B cell (primary cell): ENCODE data around the gene ACSBG1. TPM values are rescaled to one million over a fixed set of nuclear protein-coding genes. Genes with fewer than 3 reads are reported as not detected.

ENCODE experiments used
- ATAC-seq: fragments of 200-7000 bp; cut with Tn5 transposase; one replicate; pipeline ENCODE4 v1.10.0; 2021; ENCODE audit warnings: low read depth, mild to moderate bottlenecking, moderate number of reproducible peaks, moderate library complexity
- CTCF ChIA-PET: fragments of 350-600 bp; sonication (Branson Sonifier 250); formaldehyde crosslinking; loops from one replicate; lab custom pipeline; 2021; ENCODE audit warnings: antibody characterized with exemption, inconsistent platforms; lab: Charles Lee
- POLR2A ChIA-PET: fragments of 350-600 bp; sonication (Branson Sonifier 250); formaldehyde crosslinking; loops from one replicate; lab custom pipeline; 2021; ENCODE audit warnings: antibody characterized with exemption; lab: Charles Lee
- DNase-seq: peaks from one replicate; pipeline ENCODE4 v3.0.0; 2013
- H2AFZ ChIP-seq: 2 replicates; pipeline ENCODE4 v1.6.1; 2012; ENCODE audit warnings: mild to moderate bottlenecking, low read depth, low read length; ENCODE audit not compliant: insufficient read depth, poor library complexity, severe bottlenecking
- H3K27ac ChIP-seq, 2 donors: 1 replicate in 1 of 2; 2 replicates in 1 of 2; pipeline ENCODE4 v1.5.1; 2012 to 2013; ENCODE audit warnings: low read length in 2 of 2, mild to moderate bottlenecking in 2 of 2, moderate library complexity in 1 of 2
- H3K27me3 ChIP-seq, 4 experiments: fragments of 200-600 bp in 1 of 4; sonication (generic) in 1 of 4; replicated peaks in 1 of 4; 1 replicate in 2 of 4; 2 replicates in 2 of 4; pipeline versions ENCODE4 v1.6.1 to v1.7.0; 2013 to 2016; ENCODE audit warnings: low read length in 3 of 4, mild to moderate bottlenecking in 2 of 4, mixed read lengths in 1 of 4, moderate library complexity in 1 of 4; ENCODE audit not compliant: insufficient read depth in 4 of 4, control insufficient read depth in 3 of 4; ENCODE audit errors: control extremely low read depth in 1 of 4
- H3K36me3 ChIP-seq, 2 experiments: replicated peaks in 1 of 2; 1 replicate in 1 of 2; 2 replicates in 1 of 2; pipeline versions ENCODE4 v1.6.1 to v1.7.1; 2013; ENCODE audit warnings: low read length in 1 of 2; ENCODE audit not compliant: insufficient read depth in 2 of 2, control insufficient read depth in 1 of 2; ENCODE audit errors: control extremely low read depth in 1 of 2, extremely low read depth in 1 of 2
- H3K4me1 ChIP-seq, 2 donors: fragments of 200-600 bp in 1 of 2; sonication (generic) in 1 of 2; 1 replicate in 1 of 2; 2 replicates in 1 of 2; pipeline versions ENCODE4 v1.5.1 to v1.6.1; 2013 to 2017; ENCODE audit warnings: low read length in 2 of 2; ENCODE audit not compliant: control insufficient read depth in 2 of 2, insufficient read depth in 2 of 2
- H3K4me2 ChIP-seq: replicated peaks from 2 replicates; pipeline ENCODE3; 2012; ENCODE audit warnings: mild to moderate bottlenecking, low read depth, low read length; ENCODE audit not compliant: poor library complexity, severe bottlenecking
- H3K4me3 ChIP-seq, 5 experiments: fragments of 200-600 bp in 1 of 5; sonication (generic) in 1 of 5; 1 replicate in 3 of 5; 2 replicates in 2 of 5; pipeline versions ENCODE4 v1.5.1 to v1.7.0; 2011 to 2016; ENCODE audit warnings: low read length in 4 of 5, mild to moderate bottlenecking in 4 of 5, low read depth in 2 of 5, control low read depth in 1 of 5, moderate library complexity in 1 of 5; ENCODE audit not compliant: insufficient read depth in 1 of 5; ENCODE audit errors: control extremely low read depth in 1 of 5, extremely low read depth in 1 of 5
- H3K79me2 ChIP-seq: fragments of 200-600 bp; sonication (generic); one replicate; pipeline ENCODE4 v1.6.0; 2016; ENCODE audit warnings: low read length; ENCODE audit not compliant: control insufficient read depth, insufficient read depth
- H3K9ac ChIP-seq: fragments of 200-600 bp; sonication (generic); 2 replicates; pipeline ENCODE4 v1.6.1; 2017; ENCODE audit warnings: mild to moderate bottlenecking, low read length, moderate library complexity
- H3K9me3 ChIP-seq, 3 donors: one replicate each; pipeline versions ENCODE4 v1.6.1 to v1.7.1; 2013; ENCODE audit warnings: low read length in 2 of 3; ENCODE audit not compliant: control insufficient read depth in 2 of 3, insufficient read depth in 1 of 3; ENCODE audit errors: control extremely low read depth in 1 of 3
- H4K20me1 ChIP-seq: 2 replicates; pipeline ENCODE4 v1.6.0; 2012; ENCODE audit warnings: mild to moderate bottlenecking, low read length; ENCODE audit not compliant: insufficient read depth, control insufficient read depth, poor library complexity, severe bottlenecking
- H3K27ac Mint-ChIP-seq: one replicate; pipeline ENCODE4 v1.8.0; 2021; ENCODE audit warnings: mixed read lengths
- H3K27me3 Mint-ChIP-seq: one replicate; pipeline ENCODE4 v1.8.0; 2021; ENCODE audit warnings: mixed read lengths
- H3K4me1 Mint-ChIP-seq: one replicate; pipeline ENCODE4 v1.8.0; 2021; ENCODE audit warnings: mixed read lengths
- H3K4me3 Mint-ChIP-seq: one replicate; pipeline ENCODE4 v1.8.0; 2021; ENCODE audit warnings: mixed read lengths
- H3K9me3 Mint-ChIP-seq: one replicate; pipeline ENCODE4 v1.8.0; 2022; ENCODE audit warnings: mixed read lengths; ENCODE audit not compliant: insufficient read depth
- EZH2 ChIP-seq: IDR thresholded peaks from 2 replicates; pipeline ENCODE4 v1.6.1; 2012; ENCODE audit warnings: borderline replicate concordance, low read depth, mild to moderate bottlenecking, moderate library complexity, low read length; ENCODE audit not compliant: insufficient read depth, poor library complexity, severe bottlenecking
- WGBS: methylation state at CpG from one replicate; pipeline ENCODE4 v1.1.5; 2013; ENCODE audit warnings: missing lambda C conversion rate; ENCODE audit not compliant: insufficient coverage; 5-methylcytosine and 5-hydroxymethylcytosine counted together
- intact Hi-C: fragments of 100-400 bp; cut with micrococcal nuclease; formaldehyde crosslinking; loops from one replicate; pipeline ENCODE4 v1.10.0; 2022
- polyA plus RNA-seq: library from polyadenylated mRNA; depleted of rRNA; stranded (reverse); fragments of >200 nt; gene quantifications from 2 replicates; pipeline ENCODE4 v1.2.3, GENCODE V29; 2012
- total RNA-seq, 2 donors: library from RNA; stranded (reverse); fragments of 120-200 nt in 1 of 2; gene quantifications; 1 replicate in 1 of 2; 2 replicates in 1 of 2; pipeline versions ENCODE4 v1.2.3 to v1.2.4, GENCODE V29; 2013 to 2022
- TF ChIP-seq, protein P1 (sequence below): fragments of 200-600 bp; IDR thresholded peaks from one replicate; pipeline ENCODE4 v1.8.0; 2022; ENCODE audit warnings: antibody characterized with exemption, mild to moderate bottlenecking

Gene ACSBG1
- total and polyA plus RNA-seq, 2 donors (not counting 1 experiment from before 2014, with no cell fraction given), result 0.03 to 0.07 TPM

DNA sequence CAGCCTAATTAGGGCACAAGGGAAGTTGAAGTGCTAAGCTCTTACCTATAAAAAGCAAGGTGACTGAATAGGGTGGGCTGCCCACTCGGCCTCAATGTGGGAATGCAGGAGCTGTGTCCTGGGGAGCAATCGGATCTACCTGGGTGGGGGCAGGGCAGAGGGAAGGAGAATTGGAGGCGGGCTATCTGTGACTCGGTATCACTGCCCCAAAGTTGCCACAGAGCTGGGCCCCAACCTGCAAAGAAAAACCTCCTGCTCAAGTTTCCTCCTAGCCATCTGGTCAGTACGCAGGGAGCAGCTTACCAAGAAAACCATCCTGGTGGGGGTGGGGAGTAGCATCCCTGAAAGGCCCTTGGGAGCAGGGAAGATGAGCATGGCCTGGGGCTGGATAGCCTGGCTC, 113.8 kb downstream of the ACSBG1 start:
- Histone ChIP-seq H4K20me1 (no peaks in the 10 kb centered on the region), H3K36me3 (no peaks in the 10 kb centered on the region), H3K4me1 (no peaks in the 10 kb centered on the region), H3K4me3 (no peak overlapping the region), H2AFZ (no peak overlapping the region), H3K9ac (no peak overlapping the region), H3K9me3 (no peaks in the 10 kb centered on the region), H3K27ac (no peak overlapping the region), H3K4me2 (no peak overlapping the region), H3K79me2 (no peaks in the 10 kb centered on the region), H3K27me3 (no peaks in the 10 kb centered on the region)
- CTCF ChIA-PET, result interaction anchor here (1.4 kb wide), 1 partner anchor 75 kb away, joined by 7 read pairs; no protein-coding TSS in a partner anchor
- H3K27ac Mint-ChIP-seq, result no peak overlapping the region
- 80% methylated on average over 1 of the region's 5 CpGs for WGBS
- H3K9me3 Mint-ChIP-seq, result no peaks in the 10 kb centered on the region
- H3K4me3 Mint-ChIP-seq, result no peak overlapping the region
- DNase-seq (no peak), ATAC-seq (no peak)
- H3K4me1 Mint-ChIP-seq, result no peaks in the 10 kb centered on the region
- no peaks in the 10 kb centered on the region for H3K27me3 Mint-ChIP-seq
- TF ChIP-seq, protein P1, sequence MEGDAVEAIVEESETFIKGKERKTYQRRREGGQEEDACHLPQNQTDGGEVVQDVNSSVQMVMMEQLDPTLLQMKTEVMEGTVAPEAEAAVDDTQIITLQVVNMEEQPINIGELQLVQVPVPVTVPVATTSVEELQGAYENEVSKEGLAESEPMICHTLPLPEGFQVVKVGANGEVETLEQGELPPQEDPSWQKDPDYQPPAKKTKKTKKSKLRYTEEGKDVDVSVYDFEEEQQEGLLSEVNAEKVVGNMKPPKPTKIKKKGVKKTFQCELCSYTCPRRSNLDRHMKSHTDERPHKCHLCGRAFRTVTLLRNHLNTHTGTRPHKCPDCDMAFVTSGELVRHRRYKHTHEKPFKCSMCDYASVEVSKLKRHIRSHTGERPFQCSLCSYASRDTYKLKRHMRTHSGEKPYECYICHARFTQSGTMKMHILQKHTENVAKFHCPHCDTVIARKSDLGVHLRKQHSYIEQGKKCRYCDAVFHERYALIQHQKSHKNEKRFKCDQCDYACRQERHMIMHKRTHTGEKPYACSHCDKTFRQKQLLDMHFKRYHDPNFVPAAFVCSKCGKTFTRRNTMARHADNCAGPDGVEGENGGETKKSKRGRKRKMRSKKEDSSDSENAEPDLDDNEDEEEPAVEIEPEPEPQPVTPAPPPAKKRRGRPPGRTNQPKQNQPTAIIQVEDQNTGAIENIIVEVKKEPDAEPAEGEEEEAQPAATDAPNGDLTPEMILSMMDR, result no peak
- no peak for TF ChIP-seq EZH2
- intact Hi-C loops, result no loop called here
- POLR2A ChIA-PET, result no interaction called here

Other genes starting within 250 kb of the ACSBG1 start
- 26.1 and 29.8 TPM in 2 replicates for gene TBC1D2B, start 156.9 kb downstream of the ACSBG1 start, total RNA-seq
- gene TBC1D2B, start 156.9 kb downstream of the ACSBG1 start, polyA plus RNA-seq, result 8.5 and 14.8 TPM in 2 replicates
- not detected in 2 replicates for gene SH2D7, start 142.0 kb downstream of the ACSBG1 start, total RNA-seq
- not detected in 2 replicates for gene SH2D7, start 142.0 kb downstream of the ACSBG1 start, polyA plus RNA-seq
- gene CIB2, start 103.1 kb downstream of the ACSBG1 start, total RNA-seq, result 3.2 and 3.8 TPM in 2 replicates
- 0.97 and 2.7 TPM in 2 replicates for gene CIB2, start 103.1 kb downstream of the ACSBG1 start, polyA plus RNA-seq
- 64.5 and 71.7 TPM in 2 replicates for gene IDH3A, start 85.2 kb downstream of the ACSBG1 start, total RNA-seq
- gene IDH3A, start 85.2 kb downstream of the ACSBG1 start, polyA plus RNA-seq, result 39.4 and 39.7 TPM in 2 replicates
- gene DNAJA4, start 30.0 kb upstream of the ACSBG1 start, total RNA-seq, result 16.9 and 20.0 TPM in 2 replicates
- gene DNAJA4, start 30.0 kb upstream of the ACSBG1 start, polyA plus RNA-seq, result 13.2 and 19.2 TPM in 2 replicates
- gene SKIC8, start 65.0 kb upstream of the ACSBG1 start, total RNA-seq, result 34.4 and 40.2 TPM in 2 replicates
- gene SKIC8, start 65.0 kb upstream of the ACSBG1 start, polyA plus RNA-seq, result 31.4 and 31.9 TPM in 2 replicates
- gene CRABP1, start 105.8 kb upstream of the ACSBG1 start, total RNA-seq, result not detected in 2 replicates
- not detected in 2 replicates for gene CRABP1, start 105.8 kb upstream of the ACSBG1 start, polyA plus RNA-seq
- 88.4 and 92.1 TPM in 2 replicates for gene IREB2, start 203.7 kb upstream of the ACSBG1 start, total RNA-seq
- 14.7 and 29.2 TPM in 2 replicates for gene IREB2, start 203.7 kb upstream of the ACSBG1 start, polyA plus RNA-seq